Ovary (tissue), 10 donors: Measurements from ENCODE around the gene ENOX1. TPM values are rescaled to one million over a fixed set of nuclear protein-coding genes. Genes with fewer than 3 reads are reported as not detected.
"Not testable (repeated sequence)": the region's sequence is repeated elsewhere in the genome, so short reads cannot be mapped to it uniquely, and the experiment has no call there.

Experiments
- DNase-seq, 5 donors: peaks; one replicate each; pipeline ENCODE4 v3.0.0-alpha.2; 2019 to 2020
- H3K27ac ChIP-seq, 2 donors: fragments of 200-600 bp; one replicate each; pipeline versions ENCODE4 v1.5.1 to v1.8.0; 2019 to 2022
- H3K27me3 ChIP-seq: fragments of 200-600 bp; one replicate; pipeline ENCODE4 v1.8.0; 2022
- H3K36me3 ChIP-seq: fragments of 200-600 bp; sonication (generic); one replicate; pipeline ENCODE4 v1.5.1; 2019
- H3K4me1 ChIP-seq: one replicate; pipeline ENCODE4 v1.8.1; 2013; ENCODE audit warnings: mild to moderate bottlenecking, moderate library complexity; ENCODE audit not compliant: insufficient read depth
- H3K4me3 ChIP-seq: fragments of 200-600 bp; sonication (generic); one replicate; pipeline ENCODE4 v1.5.1; 2017
- H3K9me3 ChIP-seq, 2 donors: fragments of 200-600 bp in 1 of 2; sonication (generic) in 1 of 2; one replicate each; pipeline versions ENCODE4 v1.5.1 to v1.8.1; 2013 to 2019; ENCODE audit warnings: mild to moderate bottlenecking in 1 of 2, moderate library complexity in 1 of 2
- CTCF ChIP-seq, 3 donors: fragments of 450-650 bp in 2 of 3; fragments of 200-600 bp in 1 of 3; IDR thresholded peaks; one replicate each; pipeline versions ENCODE4 v1.5.1 to v1.8.0; 2016 to 2022; ENCODE audit warnings: antibody characterized with exemption in 3 of 3, mild to moderate bottlenecking in 1 of 3
- EP300 ChIP-seq: sonication (generic); formaldehyde crosslinking; IDR thresholded peaks from one replicate; pipeline ENCODE4 v1.6.1; 2017; ENCODE audit warnings: antibody characterized with exemption
- POLR2A ChIP-seq: fragments of 450-650 bp; IDR thresholded peaks from one replicate; pipeline ENCODE4 v1.6.1; 2017; ENCODE audit warnings: antibody characterized with exemption, mild to moderate bottlenecking, moderate library complexity
- WGBS, 3 donors: extraction: QIAGEN DNeasy Blood & Tissue Kit in 1 of 3; methylation state at CpG; one replicate each; pipeline versions ENCODE4 v1.1.5 to v1.1.7; 2013 to 2017; 5-methylcytosine and 5-hydroxymethylcytosine counted together
- intact Hi-C, 4 donors: fragments of 100-400 bp; cut with DNase I; formaldehyde crosslinking; loops; one replicate each; pipeline versions ENCODE4 v1.11.0 to v1.15.1; 2022 to 2023
- long read RNA-seq, 3 donors: library from polyadenylated mRNA in 2 of 3; unstranded in 2 of 3; transcript quantifications; one replicate each; pipeline ENCODE4 v2.0.0 and lab custom pipeline, GENCODE V29; 2021 to 2026
- polyA plus RNA-seq, 2 donors: library from polyadenylated mRNA; stranded (reverse); fragments of 200-250 nt in 1 of 2; fragments of 350-450 nt in 1 of 2; fragmentation: Illumina TruSeq in 1 of 2; extraction: RNeasy Lipid Tissue Mini Kit (QIAGEN cat#74804) in 1 of 2; gene quantifications; one replicate each; pipeline ENCODE4 v1.2.3, GENCODE V29; 2013 to 2014
- total RNA-seq, 7 donors: library from RNA; depleted of rRNA in 2 of 7; stranded (reverse); fragments of >200 nt in 2 of 7; fragmentation: NEBNext Ultra II Directional in 3 of 7; extraction: Animal tissue kit (Norgen Biotek cat#: 25700) in 3 of 7; gene quantifications; one replicate each; pipeline versions ENCODE4 v1.1.0 to v1.2.4, GENCODE V29; 2016 to 2023
- donor health status: DM: no; HTN: no; CAD: no; lungs with moderate emphysema.
- donor health status: DM: no; HTN: no; CAD: no.
- donor health status: Bipolar disorder and iron deficiency.
- donor health status: DM: yes; HTN: yes; CAD: no.
- donor health status: DM: no; HTN: no; CAD: no.
- donor health status: DM: yes; HTN: yes; CAD: no.

ENOX1 gene
- total RNA-seq (10 to 100 TPM in 3 of 7 donors, 1 to 10 TPM in 4; 3.6 to 17.5 (median 7.8) TPM), polyA plus RNA-seq (1 to 10 TPM; 4.6 to 8.2 TPM)
- long read RNA-seq, donor 1, partial matches to known transcripts, result 18 of 46 reads
- long read RNA-seq, donor 1, other reads (novel, unspliced or antisense), result 28 of 46 reads
- long read RNA-seq, donor 2, result 0 reads
- long read RNA-seq, donor 3, partial matches to known transcripts, result 3 of 31 reads
- long read RNA-seq, donor 3, other reads (novel, unspliced or antisense), result 28 of 31 reads

GRCh38 chr13:43786766-43787517, at the start of gene ENOX1:
Gene ENOX1, minus strand, starts transcription at chr13:43786972.
- peak within 1 kb of the TSS; percentile 42 to 73 for H3K27ac ChIP-seq
- peak within 1 kb of the TSS; percentile 85 for H3K4me3 ChIP-seq
- DNase-seq, result peak; percentile 76 to 88 (median 80)
- no peaks in the 10 kb centered on the region for H3K9me3 ChIP-seq
- intact Hi-C loops, result loop anchor here in 2 of 4 donors (5.0 to 10.0 kb wide), 3 partner anchors 272 to 700 kb away; no protein-coding TSS in a partner anchor
- 0 to 1% (median 1%) methylated on average over 79 to 93 of the region's 93 CpGs for WGBS, 3 donors
- no peaks in the 10 kb centered on the region for H3K27me3 ChIP-seq
- H3K4me1 ChIP-seq, result no peaks in the 10 kb centered on the region
- TF ChIP-seq EP300 (no peak), CTCF (IDR thresholded peaks at IDR 0.05) (peak; percentile 13 to 47 (median 13))
- H3K36me3 ChIP-seq, result no peaks in the 10 kb centered on the region

- Histone ChIP-seq H3K4me1 (no peaks in the 10 kb centered on the region), H3K4me3 (no peak overlapping the region), H3K27me3 (no peaks in the 10 kb centered on the region), H3K27ac (no peak overlapping the region), H3K9me3 (no peaks in the 10 kb centered on the region), H3K36me3 (no peaks in the 10 kb centered on the region)
- TF ChIP-seq POLR2A, result no peak
- no peak for TF ChIP-seq EP300
- no peak for TF ChIP-seq CTCF (IDR thresholded peaks at IDR 0.05)
- intact Hi-C loops, result no loop called here
- no peak for DNase-seq
- 74 to 86% (median 80%) methylated on average over 2 of the region's 2 CpGs for WGBS, 3 donors
Measured at GRCh38 chr13:43835701-43836100, 48.9 kb upstream of the ENOX1 start.

- Histone ChIP-seq H3K36me3 (no peaks in the 10 kb centered on the region), H3K4me3 (no peak overlapping the region), H3K4me1 (no peaks in the 10 kb centered on the region), H3K27me3 (no peaks in the 10 kb centered on the region), H3K27ac (no peak overlapping the region), H3K9me3 (no peaks in the 10 kb centered on the region)
- DNase-seq, result no peak
- no peak for TF ChIP-seq EP300
- TF ChIP-seq POLR2A, result no peak
- TF ChIP-seq CTCF (IDR thresholded peaks at IDR 0.05), result no peak
- intact Hi-C loops, result no loop called here
- 54 to 64% (median 61%) methylated on average over 2 of the region's 2 CpGs for WGBS, 3 donors
Measured at GRCh38 chr13:43831088-43831487, 44.3 kb upstream of the ENOX1 start.

- no peaks in the 10 kb centered on the region for H3K4me1 ChIP-seq
- no peak overlapping the region for H3K27ac ChIP-seq
- 38 to 60% (median 47%) methylated on average over 5 of the region's 5 CpGs for WGBS, 3 donors
- no peaks in the 10 kb centered on the region for H3K27me3 ChIP-seq
- no peak overlapping the region for H3K4me3 ChIP-seq
- no peak for DNase-seq
- TF ChIP-seq CTCF (IDR thresholded peaks at IDR 0.05) (no peak), POLR2A (no peak), EP300 (no peak)
- intact Hi-C loops, result no loop called here
- H3K36me3 ChIP-seq, result no peaks in the 10 kb centered on the region
- H3K9me3 ChIP-seq, result no peaks in the 10 kb centered on the region
Measured at GRCh38 chr13:43830497-43830881, 43.7 kb upstream of the ENOX1 start.

GRCh38 chr13:43824656-43825055, 37.9 kb upstream of the ENOX1 start:
- 96 to 97% (median 97%) methylated on average over 1 of the region's 1 CpG for WGBS, 3 donors

More at GRCh38 chr13:43824656-43825055, 37.9 kb upstream of the ENOX1 start:
- H3K27me3 ChIP-seq, DNase-seq, H3K4me1 ChIP-seq, H3K36me3 ChIP-seq, H3K9me3 ChIP-seq, intact Hi-C loops, H3K4me3 ChIP-seq, H3K27ac ChIP-seq: not testable (repeated sequence)
